T-cell (primary cell): ENCODE results near the gene BIVM. TPM values are rescaled to one million over a fixed set of nuclear protein-coding genes. Genes with fewer than 3 reads are reported as not detected.

Source experiments
- ATAC-seq, 4 experiments: fragments of 200-7000 bp in 3 of 4; fragments of 150-1000 bp in 1 of 4; cut with Tn5 transposase; replicated peaks in 1 of 4; 1 replicate in 3 of 4; 2 replicates in 1 of 4; pipeline ENCODE4 v1.10.0; 2021; ENCODE audit warnings: moderate library complexity in 3 of 4, mild to moderate bottlenecking in 2 of 4, moderate number of reproducible peaks in 1 of 4
- CTCF ChIA-PET, 2 donors: fragments of 300-600 bp; sonication (Branson Sonifier 250); formaldehyde crosslinking; loops; one replicate each; lab custom pipeline; 2022; ENCODE audit warnings: antibody characterized with exemption in 2 of 2; lab: Charles Lee
- POLR2A ChIA-PET, 2 donors: fragments of 300-600 bp; sonication (Branson Sonifier 250); formaldehyde crosslinking; loops; one replicate each; lab custom pipeline; 2022; ENCODE audit warnings: antibody characterized with exemption in 2 of 2; lab: Charles Lee
- DNase-seq, 35 experiments: peaks; one replicate each; pipeline versions ENCODE4 v3.0.0 to v3.0.0-alpha.2; 2013 to 2023
- H3K27ac ChIP-seq: one replicate; pipeline ENCODE4 v1.5.1; 2013; ENCODE audit warnings: low read length
- H3K27me3 ChIP-seq, 2 experiments: replicated peaks in 1 of 2; 1 replicate in 1 of 2; 2 replicates in 1 of 2; pipeline versions ENCODE4 v1.6.1 to v1.7.0; 2013; ENCODE audit warnings: low read length in 1 of 2, mixed read lengths in 1 of 2; ENCODE audit not compliant: control insufficient read depth in 2 of 2, insufficient read depth in 2 of 2; ENCODE audit errors: extremely low read depth in 1 of 2
- H3K36me3 ChIP-seq, 2 donors: 1 replicate in 1 of 2; 2 replicates in 1 of 2; pipeline versions ENCODE4 v1.6.1 to v1.7.0; 2013; ENCODE audit warnings: low read length in 1 of 2; ENCODE audit not compliant: control insufficient read depth in 2 of 2, insufficient read depth in 1 of 2; ENCODE audit errors: extremely low read depth in 1 of 2
- H3K4me1 ChIP-seq, 2 experiments: 1 replicate in 1 of 2; 2 replicates in 1 of 2; pipeline versions ENCODE4 v1.6.1 to v1.7.0; 2013; ENCODE audit warnings: low read length in 2 of 2, mixed read lengths in 1 of 2; ENCODE audit not compliant: insufficient read depth in 2 of 2, control insufficient read depth in 1 of 2; ENCODE audit errors: extremely low read depth in 1 of 2
- H3K4me3 ChIP-seq, 2 donors: 1 replicate in 1 of 2; 2 replicates in 1 of 2; pipeline versions ENCODE4 v1.5.1 to v1.7.0; 2013; ENCODE audit warnings: mild to moderate bottlenecking in 2 of 2, low read length in 1 of 2, moderate library complexity in 1 of 2; ENCODE audit not compliant: control insufficient read depth in 1 of 2; ENCODE audit errors: extremely low read depth in 1 of 2
- H3K9me3 ChIP-seq: 2 replicates; pipeline ENCODE4 v1.7.0; 2013
- H3K27ac Mint-ChIP-seq, 2 donors: one replicate each; pipeline ENCODE4 v1.8.0; 2020 to 2021; ENCODE audit warnings: mild to moderate bottlenecking in 2 of 2, mixed read lengths in 2 of 2
- H3K27me3 Mint-ChIP-seq, 2 donors: one replicate each; pipeline ENCODE4 v1.8.0; 2021 to 2022; ENCODE audit warnings: mixed read lengths in 2 of 2
- H3K36me3 Mint-ChIP-seq: one replicate; pipeline ENCODE4 v1.8.0; 2021; ENCODE audit warnings: mixed read lengths
- H3K4me1 Mint-ChIP-seq, 3 donors: one replicate each; pipeline ENCODE4 v1.8.0; 2020 to 2022; ENCODE audit warnings: mixed read lengths in 3 of 3, mild to moderate bottlenecking in 1 of 3
- H3K4me3 Mint-ChIP-seq, 3 donors: one replicate each; pipeline ENCODE4 v1.8.0; 2020 to 2022; ENCODE audit warnings: mild to moderate bottlenecking in 3 of 3, mixed read lengths in 3 of 3, moderate library complexity in 3 of 3
- H3K9me3 Mint-ChIP-seq, 3 donors: one replicate each; pipeline ENCODE4 v1.8.0; 2020 to 2022; ENCODE audit warnings: mixed read lengths in 3 of 3
- WGBS: methylation state at CpG from one replicate; pipeline ENCODE4 v1.1.5; 2013; ENCODE audit warnings: missing lambda C conversion rate; ENCODE audit not compliant: insufficient coverage; 5-methylcytosine and 5-hydroxymethylcytosine counted together
- total RNA-seq, 35 experiments: library from RNA in 6 of 35; stranded (reverse) in 6 of 35; fragments of 120-200 nt in 1 of 35; gene quantifications; one replicate each; pipeline versions ENCODE4 v1.2.1 to v1.2.4 and lab custom pipeline; 2013 to 2026

Gene BIVM
- total RNA-seq, 5 donors from 2014 or later (not counting 1 experiment from before 2014, with no cell fraction given): 6.2 to 15.6 (median 9.3) TPM

DNA sequence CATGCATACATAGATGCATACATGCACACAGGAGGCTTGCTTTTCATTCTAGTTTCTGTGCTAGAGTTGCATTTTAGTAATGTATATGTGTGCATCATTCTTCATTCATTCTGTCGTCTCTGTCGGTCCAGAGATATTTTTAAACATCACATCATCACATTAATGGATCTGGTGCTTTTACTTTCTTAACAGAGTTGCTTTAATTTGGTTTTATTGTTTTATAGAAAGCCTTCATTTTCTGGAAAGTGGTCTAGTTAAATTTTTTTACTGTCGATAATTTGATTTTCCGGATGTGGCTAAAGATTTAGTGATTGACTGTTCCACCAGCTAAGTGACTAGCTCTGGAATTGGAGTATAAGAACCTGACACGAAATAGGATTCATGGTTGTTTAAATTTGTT, 16.9 kb downstream of the BIVM start:
- ChIA-PET CTCF (no interaction called here), POLR2A (no interaction called here)
- no CpG with 5 or more reads among the region's 5 CpGs for WGBS
- H3K4me1 Mint-ChIP-seq: peaks cover 7 to 18% (median 9%) of the 10 kb centered on the region in 3 donors
- H3K4me1 ChIP-seq: no peaks in the 10 kb centered on the region
- H3K4me3 ChIP-seq: no peak overlapping the region
- no peak overlapping the region for H3K27ac ChIP-seq
- H3K4me3 Mint-ChIP-seq: no peak overlapping the region
- peaks cover 44% of the 10 kb centered on the region for H3K36me3 Mint-ChIP-seq
- no peaks in the 10 kb centered on the region for H3K27me3 ChIP-seq
- no peaks in the 10 kb centered on the region for H3K36me3 ChIP-seq
- no peak for ATAC-seq
- DNase-seq: no peak
- no peaks in the 10 kb centered on the region for H3K9me3 ChIP-seq
- H3K27ac Mint-ChIP-seq: no peak overlapping the region
- no peaks in the 10 kb centered on the region for H3K27me3 Mint-ChIP-seq
- peaks cover 4 to 6% (median 5%) of the 10 kb centered on the region in 3 donors for H3K9me3 Mint-ChIP-seq

DNA sequence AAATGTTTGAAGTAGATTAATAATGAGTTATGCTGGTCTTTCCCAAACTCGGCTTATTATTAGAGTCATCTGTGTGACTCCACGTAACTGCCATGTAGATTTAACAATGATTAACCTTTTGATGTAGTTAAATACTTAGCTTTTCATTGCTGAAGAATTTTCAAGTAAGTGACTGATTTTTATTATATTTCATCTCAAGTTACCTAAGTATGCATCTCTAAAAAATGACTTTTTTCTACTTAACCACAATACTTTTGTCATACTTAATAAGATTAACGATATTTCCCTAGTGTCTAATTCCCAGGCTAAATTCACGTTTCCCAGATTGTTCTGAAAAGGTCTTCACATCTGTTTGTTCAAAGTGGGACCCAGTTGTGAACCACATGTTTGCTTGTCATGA, 17.8 kb downstream of the BIVM start:
- H3K4me1 Mint-ChIP-seq: peaks cover 7 to 18% (median 9%) of the 10 kb centered on the region in 3 donors
- no peak overlapping the region for H3K4me3 ChIP-seq
- H3K4me1 ChIP-seq: no peaks in the 10 kb centered on the region
- H3K4me3 Mint-ChIP-seq: no peak overlapping the region
- ATAC-seq: no peak
- H3K27ac ChIP-seq: no peak overlapping the region
- H3K27me3 ChIP-seq: no peaks in the 10 kb centered on the region
- ChIA-PET CTCF (no interaction called here), POLR2A (no interaction called here)
- H3K27ac Mint-ChIP-seq: no peak overlapping the region
- no peaks in the 10 kb centered on the region for H3K36me3 ChIP-seq
- peaks cover 39% of the 10 kb centered on the region for H3K36me3 Mint-ChIP-seq
- H3K27me3 Mint-ChIP-seq: no peaks in the 10 kb centered on the region
- no peak for DNase-seq
- no peaks in the 10 kb centered on the region for H3K9me3 ChIP-seq
- WGBS: 94% methylated on average over 2 of the region's 4 CpGs
- peaks cover 4 to 6% (median 5%) of the 10 kb centered on the region in 3 donors for H3K9me3 Mint-ChIP-seq

DNA sequence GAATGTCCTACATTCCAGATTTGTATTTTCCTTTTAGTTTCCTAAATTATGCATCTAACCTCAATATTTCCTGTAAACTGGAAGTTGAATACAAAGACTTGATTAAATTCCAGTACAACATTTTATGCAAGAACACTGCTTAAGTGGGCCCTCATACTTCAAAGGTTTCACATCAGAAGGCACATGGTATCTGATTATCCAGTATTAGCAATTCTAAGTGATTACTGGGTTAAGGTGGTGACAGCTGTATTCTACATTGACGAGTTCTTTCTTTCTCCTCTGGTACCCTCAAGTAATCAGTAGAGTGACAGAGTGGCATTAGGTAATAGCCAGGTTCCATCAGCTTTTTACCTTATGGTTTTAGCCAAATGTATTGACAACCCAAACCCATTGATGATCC, 18.3 kb downstream of the BIVM start:
- H3K4me3 ChIP-seq: no peak overlapping the region
- Mint-ChIP-seq H3K27ac (no peak overlapping the region), H3K4me3 (no peak overlapping the region), H3K9me3 (peaks cover 0 to under 1% (median under 1%) of the 10 kb centered on the region in 3 donors), H3K4me1 (peaks cover 7 to 15% (median 9%) of the 10 kb centered on the region in 3 donors), H3K27me3 (no peaks in the 10 kb centered on the region), H3K36me3 (peaks cover 38% of the 10 kb centered on the region)
- CTCF ChIA-PET: no interaction called here
- POLR2A ChIA-PET: no interaction called here
- no peak for DNase-seq
- H3K27me3 ChIP-seq: no peaks in the 10 kb centered on the region
- no CpG with 5 or more reads among the region's 1 CpG for WGBS
- H3K27ac ChIP-seq: no peak overlapping the region
- ATAC-seq: no peak
- H3K9me3 ChIP-seq: no peaks in the 10 kb centered on the region
- H3K36me3 ChIP-seq: peaks cover 0 to 3% of the 10 kb centered on the region in 2 donors
- H3K4me1 ChIP-seq: no peaks in the 10 kb centered on the region

DNA sequence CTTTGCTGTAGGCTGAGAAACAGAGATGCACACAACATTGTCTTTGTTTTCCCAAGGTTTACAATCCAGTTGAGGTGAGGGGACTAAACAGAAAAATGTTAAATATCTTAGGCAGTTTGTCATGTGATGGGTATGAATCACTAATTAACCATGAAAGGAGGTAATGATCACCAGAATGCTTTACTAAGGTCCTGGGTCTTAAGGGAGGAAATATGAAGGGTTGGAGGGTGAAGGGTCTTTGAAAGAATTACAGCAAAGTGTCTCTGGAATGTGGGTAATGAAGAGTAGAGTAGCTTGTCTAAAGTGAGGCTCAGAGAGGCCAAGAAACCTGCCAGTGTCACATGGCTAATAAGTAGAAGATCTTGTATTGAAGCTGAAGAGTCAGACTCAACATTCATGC, 19.0 kb downstream of the BIVM start:
- H3K27me3 ChIP-seq: no peaks in the 10 kb centered on the region
- Mint-ChIP-seq H3K4me1 (peaks cover 7 to 11% (median 9%) of the 10 kb centered on the region in 3 donors), H3K36me3 (peaks cover 38% of the 10 kb centered on the region), H3K27ac (no peak overlapping the region), H3K9me3 (no peaks in the 10 kb centered on the region), H3K4me3 (no peak overlapping the region), H3K27me3 (no peaks in the 10 kb centered on the region)
- ChIA-PET CTCF (interaction anchor here in 1 of 2 donors (0.6 kb wide), 1 partner anchor 17 kb away, joined by 3 read pairs; no protein-coding TSS in a partner anchor), POLR2A (interaction anchor here in 1 of 2 donors (0.5 kb wide), 1 partner anchor 22 kb away, joined by 3 read pairs; no protein-coding TSS in a partner anchor)
- ATAC-seq (no peak), DNase-seq (no peak)
- H3K4me1 ChIP-seq: no peaks in the 10 kb centered on the region
- H3K36me3 ChIP-seq: peaks cover 0 to 4% of the 10 kb centered on the region in 2 donors
- H3K27ac ChIP-seq: no peak overlapping the region
- no peaks in the 10 kb centered on the region for H3K9me3 ChIP-seq
- H3K4me3 ChIP-seq: no peak overlapping the region

DNA sequence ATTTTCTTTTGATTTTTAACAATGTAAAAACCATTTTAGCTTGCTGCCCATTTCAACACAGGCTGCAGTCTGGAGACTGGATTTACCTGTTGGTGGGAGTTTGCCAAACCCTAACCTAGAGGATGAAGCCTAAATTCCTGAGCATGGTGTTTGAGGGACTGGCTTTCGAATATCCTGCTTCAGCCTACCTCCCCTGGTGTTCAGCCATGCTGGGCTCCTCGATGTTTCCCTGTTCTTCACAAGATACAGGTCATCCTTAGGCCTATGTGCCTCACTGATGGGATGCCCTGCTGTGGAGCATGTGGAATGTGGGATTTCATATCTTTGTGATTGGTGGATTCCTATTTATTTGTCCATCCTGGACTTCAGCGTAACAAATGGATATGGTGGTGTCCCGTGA, 26.5 kb downstream of the BIVM start:
- H3K36me3 Mint-ChIP-seq: peaks cover 33% of the 10 kb centered on the region
- H3K4me1 ChIP-seq: no peaks in the 10 kb centered on the region

DNA sequence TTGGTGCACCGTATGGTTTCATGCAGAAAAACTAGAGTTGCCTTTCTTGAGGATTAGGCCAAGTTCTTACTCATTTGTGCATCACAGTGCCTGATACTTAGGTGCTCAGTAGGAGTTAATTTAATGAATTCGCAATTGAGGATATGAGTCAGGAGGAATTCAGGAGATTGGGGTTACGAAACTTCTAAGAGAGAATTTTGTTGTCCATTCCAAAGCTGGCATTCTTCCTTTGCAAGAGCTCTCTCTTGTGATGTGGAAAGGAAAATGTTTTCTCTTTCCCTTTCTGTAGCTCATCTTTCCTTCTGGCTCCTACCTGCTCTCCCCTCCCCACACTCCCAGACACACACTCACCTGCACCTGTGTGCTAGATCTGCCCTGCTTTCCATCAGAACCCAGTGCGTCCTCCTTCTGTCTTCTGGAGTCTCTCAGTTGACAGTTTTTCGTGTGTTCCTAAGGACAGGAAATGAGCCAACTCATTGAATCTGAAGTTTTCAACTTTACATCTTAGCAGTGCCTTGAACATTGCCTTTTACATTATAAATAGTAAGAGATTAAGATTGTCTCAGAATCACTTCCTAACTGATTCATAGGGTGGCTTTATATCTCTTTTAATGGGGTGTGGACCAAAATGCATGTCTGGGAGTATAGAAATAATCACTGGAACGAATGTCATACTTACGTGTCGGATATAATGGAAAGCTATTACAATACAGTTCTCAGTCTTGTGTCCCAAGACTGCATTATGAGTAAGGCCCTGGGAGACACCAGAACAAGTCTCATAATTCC, 27.2 kb downstream of the BIVM start:
- Mint-ChIP-seq H3K4me1 (no peaks in the 10 kb centered on the region), H3K27ac (no peak overlapping the region), H3K36me3 (peaks cover 31% of the 10 kb centered on the region), H3K4me3 (no peak overlapping the region), H3K27me3 (no peaks in the 10 kb centered on the region), H3K9me3 (no peaks in the 10 kb centered on the region)
- no peaks in the 10 kb centered on the region for H3K27me3 ChIP-seq
- H3K27ac ChIP-seq: no peak overlapping the region
- peaks cover 0 to 4% of the 10 kb centered on the region in 2 donors for H3K36me3 ChIP-seq
- POLR2A ChIA-PET: no interaction called here
- WGBS: 93% methylated on average over 3 of the region's 8 CpGs
- no peak for DNase-seq
- ATAC-seq: no peak
- CTCF ChIA-PET: no interaction called here
- H3K9me3 ChIP-seq: no peaks in the 10 kb centered on the region
- H3K4me1 ChIP-seq: no peaks in the 10 kb centered on the region
- no peak overlapping the region for H3K4me3 ChIP-seq

More for the DNA sequence above, 26.5 kb downstream of the BIVM start:
- no peak overlapping the region for H3K4me3 Mint-ChIP-seq
- H3K9me3 Mint-ChIP-seq: no peaks in the 10 kb centered on the region
- ATAC-seq (no peak), DNase-seq (no peak)
- Histone ChIP-seq H3K36me3 (peaks cover 0 to 4% of the 10 kb centered on the region in 2 donors), H3K27ac (no peak overlapping the region), H3K9me3 (no peaks in the 10 kb centered on the region), H3K4me3 (no peak overlapping the region), H3K27me3 (no peaks in the 10 kb centered on the region)
- H3K27ac Mint-ChIP-seq: no peak overlapping the region
- ChIA-PET CTCF (no interaction called here), POLR2A (interaction anchor here in 1 of 2 donors (0.6 kb wide), 1 partner anchor 37 kb away, joined by 3 read pairs; no protein-coding TSS in a partner anchor)
- H3K4me1 Mint-ChIP-seq: no peaks in the 10 kb centered on the region
- H3K27me3 Mint-ChIP-seq: no peaks in the 10 kb centered on the region
- 94% methylated on average over 3 of the region's 4 CpGs for WGBS
